ENCODE measurements around the gene PRTG. TPM values are rescaled to one million over a fixed set of nuclear protein-coding genes. Genes with fewer than 3 reads are reported as not detected.
"Not testable (repeated sequence)": the region's sequence is repeated elsewhere in the genome, so short reads cannot be mapped to it uniquely, and the experiment has no call there.

PRTG gene, protein sequence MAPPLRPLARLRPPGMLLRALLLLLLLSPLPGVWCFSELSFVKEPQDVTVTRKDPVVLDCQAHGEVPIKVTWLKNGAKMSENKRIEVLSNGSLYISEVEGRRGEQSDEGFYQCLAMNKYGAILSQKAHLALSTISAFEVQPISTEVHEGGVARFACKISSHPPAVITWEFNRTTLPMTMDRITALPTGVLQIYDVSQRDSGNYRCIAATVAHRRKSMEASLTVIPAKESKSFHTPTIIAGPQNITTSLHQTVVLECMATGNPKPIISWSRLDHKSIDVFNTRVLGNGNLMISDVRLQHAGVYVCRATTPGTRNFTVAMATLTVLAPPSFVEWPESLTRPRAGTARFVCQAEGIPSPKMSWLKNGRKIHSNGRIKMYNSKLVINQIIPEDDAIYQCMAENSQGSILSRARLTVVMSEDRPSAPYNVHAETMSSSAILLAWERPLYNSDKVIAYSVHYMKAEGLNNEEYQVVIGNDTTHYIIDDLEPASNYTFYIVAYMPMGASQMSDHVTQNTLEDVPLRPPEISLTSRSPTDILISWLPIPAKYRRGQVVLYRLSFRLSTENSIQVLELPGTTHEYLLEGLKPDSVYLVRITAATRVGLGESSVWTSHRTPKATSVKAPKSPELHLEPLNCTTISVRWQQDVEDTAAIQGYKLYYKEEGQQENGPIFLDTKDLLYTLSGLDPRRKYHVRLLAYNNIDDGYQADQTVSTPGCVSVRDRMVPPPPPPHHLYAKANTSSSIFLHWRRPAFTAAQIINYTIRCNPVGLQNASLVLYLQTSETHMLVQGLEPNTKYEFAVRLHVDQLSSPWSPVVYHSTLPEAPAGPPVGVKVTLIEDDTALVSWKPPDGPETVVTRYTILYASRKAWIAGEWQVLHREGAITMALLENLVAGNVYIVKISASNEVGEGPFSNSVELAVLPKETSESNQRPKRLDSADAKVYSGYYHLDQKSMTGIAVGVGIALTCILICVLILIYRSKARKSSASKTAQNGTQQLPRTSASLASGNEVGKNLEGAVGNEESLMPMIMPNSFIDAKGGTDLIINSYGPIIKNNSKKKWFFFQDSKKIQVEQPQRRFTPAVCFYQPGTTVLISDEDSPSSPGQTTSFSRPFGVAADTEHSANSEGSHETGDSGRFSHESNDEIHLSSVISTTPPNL
- not detected for total RNA-seq

DNA sequence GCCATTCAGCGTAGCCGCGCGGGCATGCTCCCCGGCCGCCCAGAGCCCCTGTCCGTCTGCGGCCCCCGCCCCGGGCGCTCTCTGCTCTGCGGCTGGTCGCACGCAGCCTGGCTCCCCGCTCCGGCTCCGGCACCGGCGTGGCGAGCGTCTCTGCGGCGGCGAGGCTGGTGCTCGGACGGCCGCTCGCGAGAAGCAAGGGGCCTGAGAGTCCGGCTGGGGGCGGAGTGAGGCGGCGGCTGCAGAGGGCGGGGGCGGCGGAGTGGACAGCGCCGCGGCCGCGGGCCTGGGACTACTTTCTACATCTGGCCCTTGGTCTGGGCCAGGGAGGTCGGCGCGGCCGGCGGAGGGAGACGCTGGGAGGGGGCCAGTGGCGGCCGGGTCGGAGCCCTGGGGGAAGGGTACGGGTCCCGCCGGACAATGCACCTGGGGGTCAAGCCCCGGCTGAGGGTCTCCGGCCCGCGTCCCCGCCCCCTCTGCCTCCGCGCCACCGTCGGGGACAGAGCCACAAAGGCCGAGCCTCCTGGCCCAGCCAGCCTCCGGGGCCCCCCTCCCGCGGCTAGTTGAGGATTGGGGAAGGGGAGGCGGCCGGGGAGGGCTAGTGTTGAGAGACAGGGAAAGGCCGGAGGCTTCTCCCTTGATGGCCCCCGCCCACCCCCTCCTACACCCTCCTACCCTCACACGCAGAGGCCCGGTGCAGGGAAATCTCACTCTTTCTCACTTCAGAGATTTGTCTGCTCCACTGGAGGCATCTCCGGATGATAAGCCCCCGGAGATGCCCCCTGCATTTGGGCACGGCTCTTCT, at the start of gene PRTG:
PRTG (minus strand) TSS at position 226 of the 802 bp plus-strand sequence; CDS start at position 5, 221 bp downstream.
- Mint-ChIP-seq H3K9me3 (no peaks in the 10 kb centered on the region), H3K27ac (no peak within 1 kb of the TSS), H3K4me1 (ENCODE audit: low read depth) (peaks cover 3% of the 10 kb centered on the region), H3K36me3 (ENCODE audit: low read depth) (no peaks in the 10 kb centered on the region), H3K4me3 (peak within 1 kb of the TSS; percentile 61), H3K27me3 (ENCODE audit: low read depth) (peaks cover 25% of the 10 kb centered on the region)
- no peak for DNase-seq
- intact Hi-C loops (cut with micrococcal nuclease) = loop anchor here (1.0 kb wide), 1 partner anchor 95 kb away; no protein-coding TSS in a partner anchor
- CTCF ChIA-PET = no interaction called here

DNA sequence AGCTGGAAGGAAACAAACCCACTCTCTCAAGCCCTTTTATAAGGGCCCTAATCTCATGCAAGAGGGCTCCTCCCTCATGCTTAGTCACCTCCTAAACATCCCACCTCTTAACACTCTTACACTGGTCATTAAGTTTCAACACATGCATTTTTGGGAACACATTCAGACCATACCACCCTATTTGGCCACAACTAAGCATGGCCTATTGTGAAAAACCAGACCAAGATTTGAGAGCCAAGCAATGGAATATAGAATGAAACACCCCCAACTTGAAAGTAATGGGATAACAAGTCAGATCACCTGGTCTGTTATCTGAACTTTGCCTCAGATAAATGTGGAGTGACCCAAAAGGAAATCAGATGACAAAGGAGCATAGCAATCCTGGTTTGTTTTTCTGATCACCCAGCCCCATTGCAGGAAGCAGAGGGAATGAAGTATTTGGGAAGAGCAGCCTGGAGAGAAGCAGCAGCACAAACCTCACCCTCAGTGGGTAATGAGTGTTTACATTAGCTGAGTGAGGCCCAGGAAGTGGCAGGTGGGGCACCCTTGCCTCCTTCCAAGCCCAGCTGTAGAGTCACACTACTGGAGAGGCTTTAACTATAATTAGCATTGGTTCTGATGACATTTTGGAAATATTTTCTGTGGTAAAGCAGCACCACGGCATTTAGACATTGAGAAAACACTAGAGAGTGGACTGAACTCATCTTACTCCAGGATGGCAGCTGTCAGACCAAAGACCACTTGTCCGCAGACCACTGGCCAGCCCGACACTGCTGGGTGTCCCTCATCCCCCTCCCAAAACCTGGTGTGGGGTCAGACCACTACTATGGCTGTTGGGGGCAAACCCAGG, 48.8 kb upstream of the PRTG start:
- H3K27me3 Mint-ChIP-seq (ENCODE audit: low read depth) = peaks cover 18% of the 10 kb centered on the region
- CTCF ChIA-PET = interaction anchor here (1.0 kb wide), 1 partner anchor 55 kb away, joined by 3 read pairs; no protein-coding TSS in a partner anchor
- H3K9me3 Mint-ChIP-seq = peaks cover 5% of the 10 kb centered on the region
- H3K4me1 Mint-ChIP-seq (ENCODE audit: low read depth) = no peaks in the 10 kb centered on the region
- DNase-seq = no peak
- no peak overlapping the region for H3K4me3 Mint-ChIP-seq
- H3K36me3 Mint-ChIP-seq (ENCODE audit: low read depth) = no peaks in the 10 kb centered on the region
- no peak overlapping the region for H3K27ac Mint-ChIP-seq
- intact Hi-C loops (cut with micrococcal nuclease) = no loop called here

DNA sequence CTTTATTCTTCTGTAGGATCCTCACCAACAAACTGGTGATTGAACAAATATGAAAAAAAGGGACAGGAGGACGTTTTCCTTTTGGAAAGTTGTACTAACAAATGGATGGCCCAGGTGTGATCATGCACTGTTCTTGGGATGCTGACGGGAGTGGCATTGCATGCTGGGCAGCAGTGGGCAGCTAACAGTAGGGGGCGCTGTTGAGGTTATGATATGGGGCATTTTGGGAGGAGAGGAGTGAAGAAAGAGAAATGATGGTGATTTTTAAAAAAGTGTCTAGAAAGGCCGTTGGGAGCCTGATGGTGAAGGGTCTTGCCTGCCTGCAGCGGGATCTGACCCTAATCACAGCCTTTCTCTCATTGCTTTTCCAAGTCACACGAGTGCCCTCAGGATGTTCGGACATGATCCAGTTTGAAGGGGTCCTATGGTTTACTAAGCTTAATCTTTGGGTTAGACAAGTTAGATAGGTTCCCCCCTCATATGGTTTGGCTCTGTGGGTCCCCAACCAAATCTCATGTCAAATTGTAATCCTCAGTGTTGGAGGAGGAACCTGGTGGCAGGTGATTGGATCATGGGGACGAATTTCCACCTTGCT, 46.2 kb upstream of the PRTG start:
- Mint-ChIP-seq H3K4me1 (ENCODE audit: low read depth) (no peaks in the 10 kb centered on the region), H3K9me3 (peaks cover 5% of the 10 kb centered on the region), H3K4me3 (no peak overlapping the region), H3K36me3 (ENCODE audit: low read depth) (no peaks in the 10 kb centered on the region), H3K27me3 (ENCODE audit: low read depth) (peaks cover 9% of the 10 kb centered on the region), H3K27ac (no peak overlapping the region)
- CTCF ChIA-PET = interaction anchor here (1.0 to 1.4 kb wide), 4 partner anchors 14 to 108 kb away, joined by 3 to 5 read pairs (median 4); no protein-coding TSS in a partner anchor
- intact Hi-C loops (cut with micrococcal nuclease) = loop anchor here (1.0 kb wide), 2 partner anchors 57 to 263 kb away; no protein-coding TSS in a partner anchor
- peak; percentile 74 for DNase-seq

DNA sequence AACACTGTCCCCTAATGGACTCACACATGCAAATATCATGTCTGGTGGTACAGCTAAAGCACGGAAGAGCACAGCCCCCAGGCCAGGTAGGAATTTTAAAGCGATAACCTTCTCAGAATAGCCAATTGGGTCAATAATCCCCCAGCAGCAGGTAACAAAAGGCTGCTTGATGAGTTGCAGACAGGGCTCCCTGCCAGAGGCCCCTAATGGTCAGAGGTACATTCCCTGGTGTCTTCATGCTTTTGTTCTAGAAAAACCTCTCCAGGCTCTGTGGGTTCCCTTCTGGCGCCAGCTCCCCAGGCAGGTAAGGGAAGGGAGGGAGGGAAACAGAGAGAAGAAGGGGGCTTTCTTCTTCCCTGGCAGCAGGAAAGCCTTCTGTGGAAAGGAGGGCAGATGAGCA, 43.4 kb upstream of the PRTG start:
- Mint-ChIP-seq H3K27ac (no peak overlapping the region), H3K9me3 (no peaks in the 10 kb centered on the region), H3K4me3 (no peak overlapping the region), H3K27me3 (ENCODE audit: low read depth) (peaks cover 8% of the 10 kb centered on the region), H3K4me1 (ENCODE audit: low read depth) (no peaks in the 10 kb centered on the region), H3K36me3 (ENCODE audit: low read depth) (no peaks in the 10 kb centered on the region)
- DNase-seq = no peak
- intact Hi-C loops (cut with micrococcal nuclease) = no loop called here
- CTCF ChIA-PET = interaction anchor here (1.6 kb wide), 1 partner anchor 11 kb away, joined by 3 read pairs; no protein-coding TSS in a partner anchor

DNA sequence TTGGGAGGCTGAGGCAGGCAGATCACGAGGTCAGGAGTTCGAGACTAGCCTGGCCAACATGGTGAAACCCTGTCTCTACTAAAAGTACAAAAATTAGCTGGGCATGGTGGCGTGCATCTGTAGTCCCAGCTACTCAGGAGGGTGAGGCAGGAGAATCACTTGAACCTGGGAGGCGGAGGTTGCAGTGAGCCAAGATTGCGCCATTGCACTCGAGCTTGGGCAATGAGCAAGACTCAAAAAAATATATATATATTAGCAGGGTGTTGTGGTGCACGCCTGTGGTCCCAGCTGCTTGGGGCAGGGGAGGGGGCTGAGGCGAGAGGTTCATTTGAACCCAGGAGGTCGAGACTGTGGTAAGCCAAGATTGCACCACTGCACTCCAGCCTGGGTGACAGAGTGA, 42.6 kb upstream of the PRTG start:
- CTCF ChIA-PET = interaction anchor here (1.6 kb wide), 1 partner anchor 10 kb away, joined by 3 read pairs; no protein-coding TSS in a partner anchor
- H3K27ac Mint-ChIP-seq; H3K4me1 Mint-ChIP-seq (ENCODE audit: low read depth); H3K4me3 Mint-ChIP-seq; H3K9me3 Mint-ChIP-seq; H3K27me3 Mint-ChIP-seq (ENCODE audit: low read depth); intact Hi-C loops (cut with micrococcal nuclease); H3K36me3 Mint-ChIP-seq (ENCODE audit: low read depth); DNase-seq: not testable (repeated sequence)

DNA sequence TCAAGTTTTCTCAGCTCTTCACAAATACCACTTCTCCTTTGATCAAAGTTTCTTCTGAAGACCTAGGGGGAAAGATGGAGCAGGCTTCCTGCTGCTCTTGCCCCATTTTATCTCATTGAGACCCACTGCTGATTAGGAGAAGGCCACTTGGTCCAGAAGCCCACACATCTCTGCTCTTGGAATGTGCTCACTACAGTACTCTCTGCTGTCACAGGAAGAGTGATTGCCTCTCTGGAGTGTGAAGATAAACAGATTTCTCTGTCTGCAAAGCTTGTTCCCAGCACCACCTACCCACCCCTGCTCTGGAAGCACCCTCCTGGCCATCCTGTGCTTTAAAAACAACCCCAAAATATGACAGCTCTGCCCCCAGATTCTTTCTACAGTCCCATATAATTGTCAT, 41.3 kb upstream of the PRTG start:
- Mint-ChIP-seq H3K27ac (no peak overlapping the region), H3K4me3 (no peak overlapping the region), H3K9me3 (peaks cover 2% of the 10 kb centered on the region), H3K36me3 (ENCODE audit: low read depth) (no peaks in the 10 kb centered on the region), H3K4me1 (ENCODE audit: low read depth) (no peaks in the 10 kb centered on the region), H3K27me3 (ENCODE audit: low read depth) (peaks cover 16% of the 10 kb centered on the region)
- intact Hi-C loops (cut with micrococcal nuclease) = no loop called here
- CTCF ChIA-PET = interaction anchor here (0.6 kb wide), 2 partner anchors 61 to 288 kb away, joined by 4 to 5 read pairs; no protein-coding TSS in a partner anchor
- no peak for DNase-seq

DNA sequence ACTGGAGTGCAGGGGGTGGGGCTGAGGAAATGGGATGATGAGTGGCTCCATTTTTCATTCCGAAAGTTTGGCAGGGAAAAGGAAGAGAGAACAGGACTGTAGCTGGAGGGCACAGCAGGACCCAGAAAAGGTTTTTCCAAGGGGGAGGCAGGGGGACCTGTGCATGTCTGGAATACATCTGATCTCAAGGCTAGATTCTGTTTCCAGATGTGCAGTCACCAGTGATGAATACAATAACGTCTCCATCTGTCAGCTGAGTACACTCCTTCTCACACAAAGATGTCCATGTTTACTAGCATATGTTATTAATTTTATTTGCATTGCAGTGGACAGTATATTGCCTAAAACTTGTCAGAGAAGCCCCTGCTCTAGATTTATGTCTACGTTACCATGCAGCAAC, 39.9 kb upstream of the PRTG start:
- Mint-ChIP-seq H3K36me3 (ENCODE audit: low read depth) (no peaks in the 10 kb centered on the region), H3K27ac (no peak overlapping the region), H3K27me3 (ENCODE audit: low read depth) (peaks cover 13% of the 10 kb centered on the region), H3K4me3 (no peak overlapping the region), H3K4me1 (ENCODE audit: low read depth) (no peaks in the 10 kb centered on the region), H3K9me3 (peaks cover 2% of the 10 kb centered on the region)
- CTCF ChIA-PET = interaction anchor here (1.4 kb wide), 1 partner anchor 8 kb away, joined by 9 read pairs; no protein-coding TSS in a partner anchor
- no peak for DNase-seq
- intact Hi-C loops (cut with micrococcal nuclease) = no loop called here

DNA sequence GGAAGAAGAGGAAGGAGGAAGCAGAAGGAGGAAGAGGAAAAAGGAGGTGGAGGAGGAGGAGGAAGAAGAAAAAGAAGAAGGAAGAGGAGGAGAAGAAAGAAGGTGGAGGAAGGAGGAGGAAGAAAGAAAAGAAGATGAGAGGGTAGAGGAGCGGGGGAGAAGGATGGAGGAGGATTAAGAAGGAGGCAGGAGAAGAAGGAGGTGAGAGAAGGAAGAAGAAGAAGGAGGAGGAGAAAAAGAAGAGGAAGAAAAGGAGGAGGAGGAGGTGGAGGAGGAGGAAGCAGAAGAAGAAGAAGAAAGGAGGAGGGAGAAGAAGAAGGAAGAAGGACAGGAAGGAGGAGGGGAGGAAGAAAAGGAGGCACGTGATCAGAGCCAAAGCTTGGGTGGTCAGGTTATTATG, 37.3 kb upstream of the PRTG start:
- CTCF ChIA-PET = no interaction called here
- Mint-ChIP-seq H3K36me3 (ENCODE audit: low read depth) (no peaks in the 10 kb centered on the region), H3K4me1 (ENCODE audit: low read depth) (no peaks in the 10 kb centered on the region), H3K4me3 (no peak overlapping the region), H3K27me3 (ENCODE audit: low read depth) (peaks cover 12% of the 10 kb centered on the region), H3K9me3 (peaks cover 2% of the 10 kb centered on the region), H3K27ac (no peak overlapping the region)
- intact Hi-C loops (cut with micrococcal nuclease) = no loop called here
- no peak for DNase-seq

DNA sequence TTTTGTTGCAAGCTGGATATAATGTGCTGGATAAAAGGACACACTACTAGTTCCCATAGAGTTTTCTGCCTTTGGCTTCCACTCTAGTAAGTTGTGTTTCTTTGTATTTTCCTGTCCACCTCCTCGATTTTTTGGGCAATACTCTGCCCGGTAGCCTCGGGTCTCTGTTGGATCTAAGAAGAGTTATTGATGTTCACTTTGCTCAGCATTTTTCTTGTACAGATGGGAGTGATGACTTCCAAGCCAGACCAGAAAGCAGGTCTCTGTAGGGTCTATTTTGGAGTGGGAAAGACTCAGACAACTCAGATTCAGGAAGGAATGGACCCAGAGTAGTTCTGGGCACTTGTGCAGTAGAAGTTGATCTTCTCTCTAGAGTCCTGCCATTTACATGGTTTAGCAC, 36.0 kb upstream of the PRTG start:
- H3K36me3 Mint-ChIP-seq (ENCODE audit: low read depth) = no peaks in the 10 kb centered on the region
- no peak for DNase-seq
- H3K4me3 Mint-ChIP-seq = no peak overlapping the region
- no peaks in the 10 kb centered on the region for H3K4me1 Mint-ChIP-seq (ENCODE audit: low read depth)
- peaks cover 2% of the 10 kb centered on the region for H3K9me3 Mint-ChIP-seq
- H3K27ac Mint-ChIP-seq = no peak overlapping the region
- intact Hi-C loops (cut with micrococcal nuclease) = no loop called here
- H3K27me3 Mint-ChIP-seq (ENCODE audit: low read depth) = peaks cover 16% of the 10 kb centered on the region
- CTCF ChIA-PET = no interaction called here

DNA sequence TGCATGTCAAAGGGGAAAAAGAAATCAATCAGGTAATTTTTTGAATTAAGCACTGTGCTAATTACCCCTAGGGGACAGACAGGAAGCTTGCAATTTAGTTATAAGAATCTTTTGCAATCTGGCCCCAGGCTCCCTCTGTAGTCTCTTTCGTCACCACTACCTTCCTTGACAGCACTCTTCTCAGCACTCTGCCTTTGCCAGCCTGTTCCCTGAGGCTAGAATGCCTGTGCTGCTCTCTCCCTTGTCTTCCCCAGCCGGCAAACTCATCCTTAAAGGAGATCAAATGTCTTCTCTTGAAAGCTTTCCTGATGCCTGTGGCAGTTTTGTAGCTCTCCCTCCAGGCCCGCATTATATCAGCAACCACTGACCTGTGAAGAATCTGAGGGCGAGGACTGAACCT, 32.4 kb upstream of the PRTG start:
- DNase-seq = no peak
- CTCF ChIA-PET = interaction anchor here (0.5 to 2.6 kb wide), 16 partner anchors 7 to 571 kb away, joined by 3 to 13 read pairs (median 4); no protein-coding TSS in a partner anchor
- no peak overlapping the region for H3K27ac Mint-ChIP-seq
- H3K27me3 Mint-ChIP-seq (ENCODE audit: low read depth) = peaks cover 20% of the 10 kb centered on the region
- H3K36me3 Mint-ChIP-seq (ENCODE audit: low read depth) = no peaks in the 10 kb centered on the region
- intact Hi-C loops (cut with micrococcal nuclease) = no loop called here
- no peaks in the 10 kb centered on the region for H3K4me1 Mint-ChIP-seq (ENCODE audit: low read depth)
- H3K4me3 Mint-ChIP-seq = no peak overlapping the region
- H3K9me3 Mint-ChIP-seq = no peaks in the 10 kb centered on the region

All from activated naive CD4-positive, alpha-beta T cell treated with anti-CD3 and anti-CD28 coated beads for 36 hours (primary cell).